Measurements from ENCODE around the gene TTC16. TPM values are rescaled to one million over a fixed set of nuclear protein-coding genes. Genes with fewer than 3 reads are reported as not detected.

TTC16 gene, protein sequence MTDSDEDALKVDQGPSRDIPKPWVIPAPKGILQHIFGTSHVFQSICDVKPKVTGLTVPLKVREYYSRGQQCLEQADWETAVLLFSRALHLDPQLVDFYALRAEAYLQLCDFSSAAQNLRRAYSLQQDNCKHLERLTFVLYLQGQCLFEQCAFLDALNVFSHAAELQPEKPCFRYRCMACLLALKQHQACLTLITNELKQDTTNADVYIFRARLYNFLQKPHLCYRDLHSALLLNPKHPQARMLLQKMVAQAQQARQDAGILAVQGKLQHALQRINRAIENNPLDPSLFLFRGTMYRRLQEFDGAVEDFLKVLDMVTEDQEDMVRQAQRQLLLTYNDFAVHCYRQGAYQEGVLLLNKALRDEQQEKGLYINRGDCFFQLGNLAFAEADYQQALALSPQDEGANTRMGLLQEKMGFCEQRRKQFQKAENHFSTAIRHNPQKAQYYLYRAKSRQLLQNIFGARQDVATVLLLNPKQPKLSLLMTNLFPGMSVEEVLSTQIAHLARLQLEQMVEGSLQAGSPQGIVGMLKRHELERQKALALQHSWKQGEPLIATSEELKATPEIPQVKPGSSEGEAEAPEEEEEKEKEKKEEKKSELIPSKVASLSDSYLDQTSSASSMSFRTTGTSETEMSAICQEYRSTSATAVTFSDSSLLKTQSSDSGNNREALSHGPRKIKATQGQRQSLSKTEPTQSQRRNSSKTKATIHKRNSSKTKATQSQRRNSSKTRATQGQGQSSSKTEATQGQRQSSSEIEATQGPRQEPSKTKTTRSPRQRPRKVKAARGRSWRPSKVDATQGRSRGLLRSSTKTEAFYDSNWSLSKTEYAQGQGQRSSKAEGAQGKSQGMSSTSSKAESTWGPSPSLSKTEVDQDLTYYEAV
- total RNA-seq: under 1 TPM in 2 of 4 donors, not detected in 2; 0.16 to 0.21 TPM

DNA sequence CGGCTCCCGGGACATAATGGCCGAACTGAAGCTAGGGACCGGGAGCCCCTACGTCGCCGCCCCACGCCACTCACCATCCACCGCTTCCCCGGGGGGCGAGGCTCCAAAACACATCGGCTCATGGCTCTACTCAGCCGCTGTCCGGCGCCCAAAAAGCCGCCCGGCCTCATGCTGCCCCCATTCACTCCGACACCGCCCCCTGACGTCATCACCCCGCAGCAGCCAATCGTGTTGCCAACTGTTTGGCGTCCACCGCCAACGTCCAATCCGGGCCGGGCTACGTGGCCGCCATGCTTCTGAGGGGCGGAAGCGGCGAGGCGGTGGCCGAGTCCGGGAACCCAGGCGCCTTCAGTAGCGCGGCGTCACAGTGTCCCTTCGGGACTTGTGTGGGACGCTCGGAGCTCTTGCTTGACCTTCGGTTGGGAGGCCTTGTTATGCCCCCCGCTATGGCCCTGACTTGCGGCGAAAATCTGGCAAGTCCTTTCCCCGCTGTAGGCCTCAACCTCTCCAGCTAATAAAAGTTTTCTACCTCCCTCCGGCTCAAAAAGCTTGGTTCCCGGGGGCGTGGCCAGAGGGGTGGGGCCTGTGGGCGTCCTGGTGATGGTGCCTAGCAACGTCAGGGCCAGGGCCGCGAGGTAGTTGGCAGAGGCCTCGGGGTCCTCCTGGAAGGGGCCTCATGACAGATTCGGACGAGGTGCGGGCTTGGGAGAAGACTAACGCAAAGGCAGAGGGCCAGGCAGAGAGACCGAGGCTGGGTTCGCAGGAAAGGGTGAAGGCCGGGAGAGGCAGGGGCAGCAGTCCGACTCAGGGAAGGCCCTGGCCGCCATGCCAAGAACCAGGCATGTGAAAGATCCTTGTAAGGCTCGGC, at the start of gene TTC16, which contains the start of gene PTRH1:
Gene TTC16, plus strand, starts transcription at position 610 of the 868 bp plus-strand sequence. Its CDS starts 67 bp downstream, at position 677.
Gene PTRH1, minus strand, starts transcription at position 194 of the 868 bp plus-strand sequence. Its CDS starts 24 bp downstream, at position 170.
- TF ChIP-seq POLR2A (IDR thresholded peaks at IDR 0.05) (peak in 1 of 2 donors; percentile 52), EP300 (IDR thresholded peaks at IDR 0.05) (no peak), POLR2AphosphoS5 (IDR thresholded peaks at IDR 0.05) (peak in 2 of 3 donors; percentile 66 to 73)
- TF ChIP-seq, protein P1, sequence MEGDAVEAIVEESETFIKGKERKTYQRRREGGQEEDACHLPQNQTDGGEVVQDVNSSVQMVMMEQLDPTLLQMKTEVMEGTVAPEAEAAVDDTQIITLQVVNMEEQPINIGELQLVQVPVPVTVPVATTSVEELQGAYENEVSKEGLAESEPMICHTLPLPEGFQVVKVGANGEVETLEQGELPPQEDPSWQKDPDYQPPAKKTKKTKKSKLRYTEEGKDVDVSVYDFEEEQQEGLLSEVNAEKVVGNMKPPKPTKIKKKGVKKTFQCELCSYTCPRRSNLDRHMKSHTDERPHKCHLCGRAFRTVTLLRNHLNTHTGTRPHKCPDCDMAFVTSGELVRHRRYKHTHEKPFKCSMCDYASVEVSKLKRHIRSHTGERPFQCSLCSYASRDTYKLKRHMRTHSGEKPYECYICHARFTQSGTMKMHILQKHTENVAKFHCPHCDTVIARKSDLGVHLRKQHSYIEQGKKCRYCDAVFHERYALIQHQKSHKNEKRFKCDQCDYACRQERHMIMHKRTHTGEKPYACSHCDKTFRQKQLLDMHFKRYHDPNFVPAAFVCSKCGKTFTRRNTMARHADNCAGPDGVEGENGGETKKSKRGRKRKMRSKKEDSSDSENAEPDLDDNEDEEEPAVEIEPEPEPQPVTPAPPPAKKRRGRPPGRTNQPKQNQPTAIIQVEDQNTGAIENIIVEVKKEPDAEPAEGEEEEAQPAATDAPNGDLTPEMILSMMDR (IDR thresholded peaks at IDR 0.05): no peak
- H3K36me3 ChIP-seq: no peaks in the 10 kb centered on the region
- H3K4me3 ChIP-seq: peak within 1 kb of the TSS; percentile 70
- 5% methylated on average over 43 of the region's 65 CpGs for WGBS
- peak within 1 kb of the TSS; percentile 79 for H3K27ac ChIP-seq
- no peaks in the 10 kb centered on the region for H3K9me3 ChIP-seq
- no peaks in the 10 kb centered on the region for H3K27me3 ChIP-seq
- H3K4me1 ChIP-seq: peaks cover 20% of the 10 kb centered on the region
- peak; percentile 99 for DNase-seq (ENCODE audit: low spot score in 2 of 2)

DNA sequence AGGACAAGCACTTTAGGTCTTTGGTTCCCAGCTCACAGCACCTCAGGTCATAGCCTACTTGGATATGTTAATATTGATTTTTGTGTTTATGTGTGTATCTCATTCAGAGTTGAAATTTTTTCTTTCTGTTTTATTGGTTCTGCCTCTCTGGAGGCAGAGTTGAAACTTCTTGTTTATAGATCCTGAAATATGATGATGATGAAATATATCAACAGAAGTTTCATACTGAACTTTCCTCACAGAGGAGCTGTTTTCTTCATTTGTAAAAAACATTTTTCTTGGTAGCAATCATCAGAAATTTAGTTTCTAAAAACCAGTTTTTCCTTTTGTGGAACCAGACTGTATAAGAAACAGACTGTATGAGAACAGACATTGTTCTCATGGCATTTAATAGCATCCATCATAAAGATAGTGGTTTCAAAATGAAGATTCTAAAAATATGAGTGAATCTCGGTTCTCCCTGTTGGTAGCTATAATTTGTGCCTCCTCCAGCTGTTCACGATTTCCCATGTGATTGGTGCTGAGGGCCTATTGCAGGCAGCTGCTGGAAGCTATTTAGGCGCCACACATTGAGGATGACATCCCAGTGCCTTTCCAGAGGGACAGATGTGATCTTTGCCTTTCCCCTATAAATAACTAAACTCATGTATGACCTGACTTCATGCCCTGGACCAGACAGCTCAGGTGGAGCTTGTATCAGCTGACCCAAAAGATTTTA, 48.6 kb upstream of the TTC16 start:
- Histone ChIP-seq H3K4me3 (no peak overlapping the region), H3K9me3 (no peaks in the 10 kb centered on the region), H3K4me1 (peaks cover 5% of the 10 kb centered on the region), H3K36me3 (peaks cover 53% of the 10 kb centered on the region), H3K27me3 (no peaks in the 10 kb centered on the region), H3K27ac (no peak overlapping the region)
- WGBS: 64% methylated on average over 3 of the region's 3 CpGs
- no peak for DNase-seq (ENCODE audit: low spot score in 2 of 2)
- TF ChIP-seq, protein P1 (IDR thresholded peaks at IDR 0.05): no peak
- no peak for TF ChIP-seq POLR2A (IDR thresholded peaks at IDR 0.05)
- no peak for TF ChIP-seq EP300 (IDR thresholded peaks at IDR 0.05)
- no peak for TF ChIP-seq POLR2AphosphoS5 (IDR thresholded peaks at IDR 0.05)

DNA sequence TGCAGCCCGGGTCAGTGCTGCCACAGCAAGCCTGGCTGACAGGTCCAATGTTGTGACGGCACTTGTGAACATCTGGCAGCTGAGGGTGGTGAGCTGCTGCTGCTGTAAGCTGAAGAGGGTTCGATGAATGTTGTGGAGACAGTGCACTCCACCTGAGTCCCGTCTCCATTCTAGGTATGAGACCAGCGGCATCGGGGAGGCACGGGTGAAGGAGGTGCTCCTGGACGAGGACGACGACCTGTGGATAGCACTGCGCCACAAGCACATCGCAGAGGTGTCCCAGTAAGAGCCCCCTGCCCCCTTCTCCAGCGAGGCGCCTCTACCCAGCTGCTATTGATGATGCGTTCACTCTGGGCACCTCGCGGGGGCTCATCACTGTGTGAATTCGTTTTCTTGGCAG, 48.0 kb upstream of the TTC16 start:
- 96% methylated on average over 9 of the region's 18 CpGs for WGBS
- Histone ChIP-seq H3K27me3 (no peaks in the 10 kb centered on the region), H3K36me3 (peaks cover 51% of the 10 kb centered on the region), H3K4me3 (no peak overlapping the region), H3K9me3 (no peaks in the 10 kb centered on the region), H3K27ac (no peak overlapping the region), H3K4me1 (peaks cover 5% of the 10 kb centered on the region)
- TF ChIP-seq, protein P1 (IDR thresholded peaks at IDR 0.05): no peak
- TF ChIP-seq EP300 (IDR thresholded peaks at IDR 0.05) (no peak), POLR2A (IDR thresholded peaks at IDR 0.05) (no peak), POLR2AphosphoS5 (IDR thresholded peaks at IDR 0.05) (no peak)
- no peak for DNase-seq (ENCODE audit: low spot score in 2 of 2)

DNA sequence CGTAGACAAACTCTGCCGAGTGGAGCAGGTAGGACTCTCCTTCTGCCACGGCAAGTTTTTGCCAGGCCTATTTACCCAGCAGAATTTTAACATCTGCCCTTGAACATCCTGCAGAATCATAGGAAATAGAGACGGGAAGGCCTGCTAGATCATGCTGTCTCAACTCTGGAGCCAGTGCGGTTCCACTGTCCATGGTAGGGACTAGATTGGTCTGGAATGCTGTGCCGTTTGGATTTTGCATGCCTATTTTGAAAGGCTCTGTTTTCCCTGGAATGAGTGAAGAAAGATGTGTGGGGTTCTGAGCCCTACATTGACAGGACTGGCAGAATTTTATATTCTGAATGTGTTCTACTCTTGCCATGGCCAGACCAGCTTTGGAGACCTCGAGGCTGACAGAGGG, 42.6 kb upstream of the TTC16 start:
- Histone ChIP-seq H3K27ac (no peak overlapping the region), H3K27me3 (no peaks in the 10 kb centered on the region), H3K4me1 (no peaks in the 10 kb centered on the region), H3K4me3 (no peak overlapping the region), H3K9me3 (no peaks in the 10 kb centered on the region), H3K36me3 (peaks cover 59% of the 10 kb centered on the region)
- no peak for TF ChIP-seq POLR2A (IDR thresholded peaks at IDR 0.05)
- TF ChIP-seq POLR2AphosphoS5 (IDR thresholded peaks at IDR 0.05): no peak
- TF ChIP-seq EP300 (IDR thresholded peaks at IDR 0.05): no peak
- TF ChIP-seq, protein P1 (IDR thresholded peaks at IDR 0.05): no peak
- WGBS: 89% methylated on average over 7 of the region's 7 CpGs
- DNase-seq (ENCODE audit: low spot score in 2 of 2): no peak

Data from suprapubic skin (tissue), 4 donors.